GM18519 (cell line): ENCODE measurements around the gene ATOH1.
A peak's percentile ranks its signal among the peaks of the same experiment; 100 is the strongest.

Source experiments
- ATAC-seq: cut with Tn5 transposase; IDR thresholded peaks from one replicate; pipeline ENCODE4 v1.9.1; 2021; ENCODE audit warnings: mild to moderate bottlenecking, moderate library complexity; ENCODE audit not compliant: unreplicated experiment, low FRiP score

Gene ATOH1

GRCh38 chr4:93828332-93828994 lies at the start of gene ATOH1:
ATOH1 (plus strand) TSS chr4:93828753; CDS start chr4:93828927, 174 bp downstream.
- no peak for ATAC-seq

GRCh38 chr4:93779228-93779627 lies 49.3 kb upstream of the ATOH1 start:
- ATAC-seq: no peak

- no peak for ATAC-seq
Observed at GRCh38 chr4:93780080-93780479, 48.5 kb upstream of the ATOH1 start.

- no peak for ATAC-seq
Observed at GRCh38 chr4:93781198-93781597, 47.4 kb upstream of the ATOH1 start.

GRCh38 chr4:93786149-93786548 lies 42.4 kb upstream of the ATOH1 start:
- no peak for ATAC-seq

GRCh38 chr4:93788712-93789111 lies 39.8 kb upstream of the ATOH1 start:
- peak; percentile 72 for ATAC-seq

- peak; percentile 76 for ATAC-seq
Observed at GRCh38 chr4:93791570-93792195, 36.9 kb upstream of the ATOH1 start.

- no peak for ATAC-seq
Observed at GRCh38 chr4:93802045-93802444, 26.5 kb upstream of the ATOH1 start.

GRCh38 chr4:93809773-93810172 lies 18.8 kb upstream of the ATOH1 start:
- no peak for ATAC-seq

GRCh38 chr4:93810340-93810992 lies 18.1 kb upstream of the ATOH1 start:
- no peak for ATAC-seq

GRCh38 chr4:93813092-93813491 lies 15.5 kb upstream of the ATOH1 start:
- no peak for ATAC-seq

- ATAC-seq: no peak
Observed at GRCh38 chr4:93814141-93814540, 14.4 kb upstream of the ATOH1 start.

GRCh38 chr4:93814722-93815121 lies 13.8 kb upstream of the ATOH1 start:
- ATAC-seq: no peak

GRCh38 chr4:93825551-93826216 lies 2.9 kb upstream of the ATOH1 start:
- no peak for ATAC-seq

GRCh38 chr4:93827272-93827947 lies 1.1 kb upstream of the ATOH1 start:
- ATAC-seq: no peak

- no peak for ATAC-seq
Observed at GRCh38 chr4:93828995-93829819, 654 bp downstream of the ATOH1 start.

GRCh38 chr4:93829820-93830687 lies 1.5 kb downstream of the ATOH1 start:
- no peak for ATAC-seq

- no peak for ATAC-seq
Observed at GRCh38 chr4:93831716-93832496, 3.4 kb downstream of the ATOH1 start.
